Vagina (tissue), 2 donors: ENCODE results near the gene DNAJC22. TPM values are rescaled to one million over a fixed set of nuclear protein-coding genes. Genes with fewer than 3 reads are reported as not detected.

ENCODE experiments used
- DNase-seq, 2 donors: peaks; one replicate each; pipeline ENCODE4 v3.0.0-alpha.2; 2017; ENCODE audit errors: extremely low spot score in 2 of 2
- H3K27ac ChIP-seq: fragments of 200-600 bp; sonication (generic); one replicate; pipeline ENCODE4 v1.5.1; 2019
- H3K27me3 ChIP-seq: fragments of 200-600 bp; sonication (generic); one replicate; pipeline ENCODE4 v1.5.1; 2019
- H3K36me3 ChIP-seq, 2 donors: fragments of 200-600 bp; sonication (generic); one replicate each; pipeline ENCODE4 v1.5.1; 2017 to 2019
- H3K4me1 ChIP-seq: fragments of 200-600 bp; sonication (generic); one replicate; pipeline ENCODE4 v1.5.1; 2019
- H3K4me3 ChIP-seq, 2 donors: fragments of 200-600 bp; sonication (generic); 1 replicate in 1 of 2; 2 replicates in 1 of 2; pipeline ENCODE4 v1.5.1; 2016 to 2019
- H3K9me3 ChIP-seq: fragments of 200-600 bp; sonication (generic); one replicate; pipeline ENCODE4 v1.5.1; 2019
- CTCF ChIP-seq, 3 experiments: fragments of 450-650 bp in 2 of 3; fragments of 200-600 bp in 1 of 3; sonication (generic) in 1 of 3; IDR thresholded peaks; one replicate each; pipeline ENCODE4 v1.5.1; 2017 to 2019; ENCODE audit warnings: antibody characterized with exemption in 3 of 3, mild to moderate bottlenecking in 2 of 3, moderate library complexity in 2 of 3
- POLR2A ChIP-seq, 2 donors: fragments of 450-650 bp; IDR thresholded peaks; one replicate each; pipeline ENCODE4 v1.6.1; 2017; ENCODE audit warnings: antibody characterized with exemption in 2 of 2, mild to moderate bottlenecking in 2 of 2, moderate library complexity in 2 of 2
- POLR2AphosphoS5 ChIP-seq, 2 donors: sonication (generic); formaldehyde crosslinking; IDR thresholded peaks; one replicate each; pipeline ENCODE4 v1.9.0; 2017; ENCODE audit warnings: antibody characterized with exemption in 2 of 2, mild to moderate bottlenecking in 2 of 2, low read depth in 1 of 2; ENCODE audit not compliant: insufficient read depth in 1 of 2
- intact Hi-C: fragments of 100-400 bp; cut with DNase I; formaldehyde crosslinking; loops from one replicate; pipeline ENCODE4 v1.15.1; 2023
- total RNA-seq: library from RNA; depleted of rRNA; stranded (reverse); fragments of >200 nt; gene quantifications from one replicate; pipeline ENCODE4 v1.2.3, GENCODE V29; 2016

DNAJC22 gene
- total RNA-seq, 1 donor from 2014 or later = 3.7 TPM

- no peak for DNase-seq
- no peaks in the 10 kb centered on the region for H3K9me3 ChIP-seq
- no peak for TF ChIP-seq POLR2AphosphoS5 (IDR thresholded peaks at IDR 0.05; ENCODE audit: insufficient read depth in 1 of 2, low read depth in 1 of 2)
- TF ChIP-seq CTCF (IDR thresholded peaks at IDR 0.05) = no peak
- no peak for TF ChIP-seq POLR2A (IDR thresholded peaks at IDR 0.05)
- no peaks in the 10 kb centered on the region for H3K27me3 ChIP-seq
- intact Hi-C loops = no loop called here
- H3K36me3 ChIP-seq = no peaks in the 10 kb centered on the region
- H3K4me3 ChIP-seq = no peak overlapping the region
- peaks cover 27% of the 10 kb centered on the region for H3K4me1 ChIP-seq
- H3K27ac ChIP-seq = no peak overlapping the region
Measured at GRCh38 chr12:49327887-49328286, 18.8 kb upstream of the DNAJC22 start.

DNA sequence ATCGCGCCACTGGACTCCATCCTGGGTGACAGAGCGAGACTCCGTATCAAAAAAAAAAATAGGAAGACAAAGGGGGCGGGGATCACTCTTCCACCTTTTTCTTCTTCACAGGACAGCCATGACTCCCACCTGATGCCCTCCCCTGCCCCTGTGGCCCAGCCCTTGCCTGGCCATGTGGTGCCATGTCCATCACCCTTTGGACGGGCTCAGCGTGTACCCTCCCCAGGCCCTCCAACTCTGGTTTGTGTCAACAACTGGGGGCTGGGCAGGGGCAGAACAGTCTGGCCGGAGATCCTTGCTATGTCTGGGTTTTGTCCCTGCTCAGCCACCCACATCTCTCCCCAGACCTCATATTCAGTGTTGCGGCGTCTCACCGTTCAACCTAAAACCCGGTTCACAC is 17.9 kb upstream of the DNAJC22 start:
- Histone ChIP-seq H3K4me3 (no peak overlapping the region), H3K36me3 (no peaks in the 10 kb centered on the region), H3K27ac (no peak overlapping the region), H3K27me3 (no peaks in the 10 kb centered on the region), H3K4me1 (peaks cover 27% of the 10 kb centered on the region), H3K9me3 (no peaks in the 10 kb centered on the region)
- no peak for TF ChIP-seq POLR2A (IDR thresholded peaks at IDR 0.05)
- no peak for TF ChIP-seq CTCF (IDR thresholded peaks at IDR 0.05)
- TF ChIP-seq POLR2AphosphoS5 (IDR thresholded peaks at IDR 0.05; ENCODE audit: insufficient read depth in 1 of 2, low read depth in 1 of 2) = no peak
- intact Hi-C loops = no loop called here
- DNase-seq = no peak

GRCh38 chr12:49330032-49330619 is 16.6 kb upstream of the DNAJC22 start:
- no peak for TF ChIP-seq POLR2AphosphoS5 (IDR thresholded peaks at IDR 0.05; ENCODE audit: insufficient read depth in 1 of 2, low read depth in 1 of 2)
- no peak for TF ChIP-seq CTCF (IDR thresholded peaks at IDR 0.05)
- TF ChIP-seq POLR2A (IDR thresholded peaks at IDR 0.05) = no peak
- intact Hi-C loops = no loop called here
- H3K27ac ChIP-seq = no peak overlapping the region
- H3K4me3 ChIP-seq = no peak overlapping the region
- no peak for DNase-seq
- H3K36me3 ChIP-seq = no peaks in the 10 kb centered on the region
- peaks cover 27% of the 10 kb centered on the region for H3K4me1 ChIP-seq
- peaks cover 3% of the 10 kb centered on the region for H3K27me3 ChIP-seq
- no peaks in the 10 kb centered on the region for H3K9me3 ChIP-seq

GRCh38 chr12:49330631-49331379 is 15.9 kb upstream of the DNAJC22 start:
- no peak for DNase-seq
- H3K36me3 ChIP-seq = no peaks in the 10 kb centered on the region
- no peak overlapping the region for H3K27ac ChIP-seq
- no peaks in the 10 kb centered on the region for H3K9me3 ChIP-seq
- peaks cover 4% of the 10 kb centered on the region for H3K27me3 ChIP-seq
- H3K4me1 ChIP-seq = peaks cover 27% of the 10 kb centered on the region
- intact Hi-C loops = no loop called here
- no peak overlapping the region for H3K4me3 ChIP-seq
- no peak for TF ChIP-seq CTCF (IDR thresholded peaks at IDR 0.05)
- no peak for TF ChIP-seq POLR2A (IDR thresholded peaks at IDR 0.05)
- no peak for TF ChIP-seq POLR2AphosphoS5 (IDR thresholded peaks at IDR 0.05; ENCODE audit: insufficient read depth in 1 of 2, low read depth in 1 of 2)
